Bronchial epithelial cell (primary cell): ENCODE measurements around the gene WNT9A. TPM values are rescaled to one million over a fixed set of nuclear protein-coding genes. Genes with fewer than 3 reads are reported as not detected.
"Not testable (repeated sequence)": the region's sequence is repeated elsewhere in the genome, so short reads cannot be mapped to it uniquely, and the experiment has no call there.

Experiments used
- DNase-seq: peaks from one replicate; pipeline ENCODE4 v3.0.0-alpha.2; 2010; ENCODE audit warnings: low read depth
- FAIRE-seq: peaks from 2 replicates; lab custom pipeline; 2011; peaks lifted over from hg19 to GRCh38; lab: Jason Lieb, UNC
- H3K27me3 ChIP-seq: 2 replicates; pipeline ENCODE4 v1.5.1; 2011; ENCODE audit warnings: low read length; ENCODE audit not compliant: control insufficient read depth, insufficient read depth
- H3K36me3 ChIP-seq: 2 replicates; pipeline ENCODE4 v1.5.1; 2011; ENCODE audit warnings: low read length; ENCODE audit not compliant: control insufficient read depth, insufficient read depth
- H3K4me3 ChIP-seq: 2 replicates; pipeline ENCODE4 v1.5.1; 2011; ENCODE audit warnings: mild to moderate bottlenecking, low read depth, low read length, control low read depth
- total RNA-seq: library from RNA; depleted of rRNA; stranded (reverse); fragments of >200 nt; gene quantifications from 2 replicates; pipeline ENCODE4 v1.2.1, GENCODE V29; 2014
- TF ChIP-seq, protein P1 (sequence below): IDR thresholded peaks from 2 replicates; pipeline ENCODE4 v1.5.1; 2011; ENCODE audit warnings: mild to moderate bottlenecking, moderate library complexity, low read length, control low read depth, inconsistent platforms; ENCODE audit not compliant: insufficient read depth, severe bottlenecking

The WNT9A gene
- total RNA-seq, 1 donor from 2014 or later = 4.2 TPM

DNA sequence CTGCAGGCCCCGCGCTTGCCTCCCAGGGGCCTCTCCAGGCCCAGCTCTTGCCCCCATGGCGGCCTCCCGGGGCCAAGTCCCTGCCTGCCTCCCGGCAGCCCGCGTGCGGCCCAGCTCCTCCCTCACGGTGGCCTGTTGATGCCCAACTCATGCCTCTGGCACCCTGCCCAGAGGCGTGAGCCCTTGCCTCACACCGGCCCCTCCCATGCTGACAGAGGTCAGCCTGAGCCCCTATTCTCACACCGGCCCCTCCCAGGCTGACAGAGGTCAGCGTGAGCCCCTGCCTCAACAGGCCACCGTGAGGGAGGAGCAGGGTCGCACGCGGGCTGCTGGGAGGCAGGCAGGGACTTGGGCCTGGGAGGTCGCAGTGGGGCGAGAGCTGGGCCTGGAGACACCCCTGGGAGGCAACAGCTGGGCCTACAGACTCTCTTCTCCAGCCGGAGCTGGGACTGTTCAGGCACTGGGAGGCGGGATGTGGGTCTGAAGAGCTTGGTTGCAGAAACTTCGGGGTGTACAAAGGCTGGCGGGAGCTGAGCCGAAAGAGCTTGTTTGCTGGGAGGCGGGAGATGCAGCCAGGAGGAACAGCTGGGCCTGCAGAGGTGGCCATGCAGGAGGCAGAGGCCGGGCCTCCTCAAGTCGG is 24.0 kb upstream of the WNT9A start:
- not testable (repeated sequence) for H3K27me3 ChIP-seq, FAIRE-seq, H3K4me3 ChIP-seq, H3K36me3 ChIP-seq, DNase-seq

DNA sequence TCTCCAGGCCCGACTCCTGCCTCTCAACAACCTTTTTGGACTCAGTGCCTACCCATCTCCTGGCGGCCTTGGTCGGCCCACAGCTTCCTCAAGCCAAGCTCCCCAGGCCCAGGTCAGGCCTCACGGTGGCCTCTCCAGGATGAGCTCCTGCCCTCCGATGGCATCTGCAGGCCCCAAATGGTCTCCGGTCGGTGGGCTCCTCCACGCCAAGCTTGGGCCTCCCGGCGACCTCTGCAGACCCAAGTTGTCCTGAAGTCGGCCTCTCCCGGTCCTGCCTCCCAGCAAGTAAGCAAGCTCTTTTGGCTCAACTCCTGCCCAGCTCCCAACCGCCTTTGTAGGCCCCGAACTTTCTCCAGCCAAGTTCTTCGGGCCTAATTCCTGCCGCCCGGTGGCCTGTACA is 23.5 kb upstream of the WNT9A start:
- not testable (repeated sequence) for H3K27me3 ChIP-seq, H3K36me3 ChIP-seq, FAIRE-seq, DNase-seq, H3K4me3 ChIP-seq

DNA sequence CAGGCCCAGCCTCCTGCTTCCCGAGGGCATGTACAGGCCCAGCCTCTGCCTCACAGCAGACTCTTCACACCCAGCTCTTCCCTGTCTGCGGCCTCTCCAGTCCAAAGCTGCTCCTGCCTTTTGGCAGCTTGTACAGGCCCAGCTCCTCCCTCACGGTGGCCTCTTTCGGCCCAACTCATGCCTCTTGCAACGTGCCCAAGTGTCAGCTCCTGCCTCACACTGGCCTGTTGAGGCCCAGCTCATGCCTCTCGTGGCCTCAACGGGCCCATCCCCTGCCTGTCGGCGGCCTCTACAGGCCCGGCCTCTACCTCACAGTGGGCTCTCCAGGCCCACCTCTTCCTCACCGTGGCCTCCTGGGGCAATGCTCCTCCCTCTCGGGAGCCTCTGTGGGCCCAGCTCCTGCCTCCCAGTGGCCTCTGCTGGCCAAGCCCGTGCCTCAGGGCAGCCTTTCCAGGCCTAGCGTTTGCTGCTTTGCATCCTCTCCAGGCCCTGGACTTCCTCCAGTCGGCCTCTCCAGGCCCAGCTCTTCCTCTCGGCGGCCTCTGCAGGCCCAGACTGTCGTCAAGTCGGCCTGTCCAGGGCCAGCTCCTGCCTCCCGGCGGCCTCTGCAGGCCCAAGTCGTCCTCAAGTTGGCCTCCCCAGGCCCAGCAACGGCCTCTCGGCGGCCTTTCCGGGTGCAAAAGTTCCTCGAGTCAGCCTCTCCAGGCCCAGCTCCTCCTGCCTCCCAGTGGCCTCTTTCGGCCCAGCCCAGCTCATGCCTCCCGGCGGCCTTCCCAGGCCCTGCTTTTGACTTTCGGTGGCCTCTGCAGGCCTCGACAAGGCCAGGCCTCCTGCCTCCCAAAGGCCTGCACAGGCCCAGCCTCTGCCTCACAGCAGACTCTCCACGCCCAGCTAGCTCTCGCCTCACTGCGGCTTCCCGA is 22.6 kb upstream of the WNT9A start:
- not testable (repeated sequence) for FAIRE-seq, H3K4me3 ChIP-seq, DNase-seq, H3K27me3 ChIP-seq, H3K36me3 ChIP-seq

DNA sequence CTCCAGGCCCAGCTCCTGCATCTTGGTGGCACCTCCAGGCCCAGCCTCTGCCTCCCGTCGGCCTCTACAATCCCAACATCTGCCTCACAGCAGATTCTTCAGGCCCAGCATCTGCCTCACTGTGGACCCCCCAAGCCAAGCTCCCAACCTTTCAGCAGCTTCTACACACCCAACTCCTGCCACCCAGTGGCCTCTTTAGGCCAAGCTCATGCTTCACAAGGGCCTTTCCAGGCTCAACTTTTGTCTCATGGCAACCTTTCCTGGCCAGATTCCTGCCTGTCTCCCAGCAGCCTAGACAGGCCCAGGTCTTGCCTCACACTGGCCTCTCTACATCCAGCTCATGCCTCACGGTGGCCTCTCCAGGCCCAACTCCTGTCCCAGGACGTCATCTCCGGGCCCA is 20.1 kb upstream of the WNT9A start:
- not testable (repeated sequence) for FAIRE-seq, H3K27me3 ChIP-seq, H3K4me3 ChIP-seq, DNase-seq, H3K36me3 ChIP-seq

DNA sequence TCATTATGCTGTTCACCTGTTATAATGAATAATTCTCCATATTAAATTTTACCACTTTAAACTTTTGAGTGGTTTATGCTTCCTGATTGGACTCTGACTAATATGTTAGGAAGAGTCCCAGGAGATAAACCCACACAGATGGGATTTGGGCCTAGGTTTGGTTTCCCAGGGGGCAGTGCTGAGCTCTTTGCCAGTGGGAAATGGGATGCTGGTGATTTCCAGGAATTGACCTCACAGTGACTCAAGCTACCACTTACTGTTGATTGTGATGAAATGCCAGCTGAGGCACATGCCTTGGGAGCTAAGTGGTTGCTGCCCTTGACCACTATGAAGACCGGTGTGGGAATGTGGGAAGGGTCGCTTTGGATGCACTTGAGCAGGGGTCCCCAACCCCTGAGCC is 19.0 kb upstream of the WNT9A start:
- H3K36me3 ChIP-seq, H3K27me3 ChIP-seq, FAIRE-seq, H3K4me3 ChIP-seq: not testable (repeated sequence)
- TF ChIP-seq, protein P1, sequence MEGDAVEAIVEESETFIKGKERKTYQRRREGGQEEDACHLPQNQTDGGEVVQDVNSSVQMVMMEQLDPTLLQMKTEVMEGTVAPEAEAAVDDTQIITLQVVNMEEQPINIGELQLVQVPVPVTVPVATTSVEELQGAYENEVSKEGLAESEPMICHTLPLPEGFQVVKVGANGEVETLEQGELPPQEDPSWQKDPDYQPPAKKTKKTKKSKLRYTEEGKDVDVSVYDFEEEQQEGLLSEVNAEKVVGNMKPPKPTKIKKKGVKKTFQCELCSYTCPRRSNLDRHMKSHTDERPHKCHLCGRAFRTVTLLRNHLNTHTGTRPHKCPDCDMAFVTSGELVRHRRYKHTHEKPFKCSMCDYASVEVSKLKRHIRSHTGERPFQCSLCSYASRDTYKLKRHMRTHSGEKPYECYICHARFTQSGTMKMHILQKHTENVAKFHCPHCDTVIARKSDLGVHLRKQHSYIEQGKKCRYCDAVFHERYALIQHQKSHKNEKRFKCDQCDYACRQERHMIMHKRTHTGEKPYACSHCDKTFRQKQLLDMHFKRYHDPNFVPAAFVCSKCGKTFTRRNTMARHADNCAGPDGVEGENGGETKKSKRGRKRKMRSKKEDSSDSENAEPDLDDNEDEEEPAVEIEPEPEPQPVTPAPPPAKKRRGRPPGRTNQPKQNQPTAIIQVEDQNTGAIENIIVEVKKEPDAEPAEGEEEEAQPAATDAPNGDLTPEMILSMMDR = peak; percentile 29
- peak; percentile 59 for DNase-seq

DNA sequence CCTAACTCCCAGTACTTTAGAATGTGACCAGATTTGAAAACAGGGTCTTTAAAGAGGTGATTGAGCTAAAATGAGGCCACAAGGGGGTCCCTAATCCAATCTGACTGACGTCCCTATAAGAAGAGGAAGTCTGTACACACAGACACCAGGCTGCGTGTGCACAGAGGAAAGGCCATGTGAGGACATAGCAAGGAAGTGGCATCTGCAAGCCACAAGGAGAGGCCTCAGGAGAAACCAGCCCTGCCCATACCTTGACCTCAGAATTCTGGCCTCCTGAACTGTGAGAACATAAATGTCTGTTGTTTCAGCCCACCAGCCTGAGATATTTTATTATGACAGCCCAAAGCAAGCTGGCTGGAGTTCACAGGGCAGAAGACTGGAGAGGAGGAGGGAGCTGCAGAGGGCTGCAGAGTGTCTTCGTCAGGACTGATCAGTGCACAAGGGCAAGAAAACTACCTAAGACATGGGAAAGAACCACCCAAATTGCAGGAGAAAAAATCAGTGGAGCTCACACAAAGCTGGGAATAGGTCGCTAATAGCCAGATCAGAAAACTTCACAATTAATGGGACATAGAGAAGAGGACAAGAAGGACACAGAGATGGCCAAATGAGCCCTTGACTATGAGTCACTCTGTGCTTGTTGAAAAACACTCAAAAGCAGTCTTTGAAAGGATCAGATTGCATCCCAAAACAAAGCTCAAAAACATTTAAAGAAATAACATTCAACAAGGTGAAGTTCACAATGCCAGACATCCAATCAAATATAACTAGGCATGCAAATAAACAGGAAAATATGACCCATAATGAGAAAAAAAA is 14.1 kb upstream of the WNT9A start:
- no peak for DNase-seq
- TF ChIP-seq, protein P1 = no peak

DNA sequence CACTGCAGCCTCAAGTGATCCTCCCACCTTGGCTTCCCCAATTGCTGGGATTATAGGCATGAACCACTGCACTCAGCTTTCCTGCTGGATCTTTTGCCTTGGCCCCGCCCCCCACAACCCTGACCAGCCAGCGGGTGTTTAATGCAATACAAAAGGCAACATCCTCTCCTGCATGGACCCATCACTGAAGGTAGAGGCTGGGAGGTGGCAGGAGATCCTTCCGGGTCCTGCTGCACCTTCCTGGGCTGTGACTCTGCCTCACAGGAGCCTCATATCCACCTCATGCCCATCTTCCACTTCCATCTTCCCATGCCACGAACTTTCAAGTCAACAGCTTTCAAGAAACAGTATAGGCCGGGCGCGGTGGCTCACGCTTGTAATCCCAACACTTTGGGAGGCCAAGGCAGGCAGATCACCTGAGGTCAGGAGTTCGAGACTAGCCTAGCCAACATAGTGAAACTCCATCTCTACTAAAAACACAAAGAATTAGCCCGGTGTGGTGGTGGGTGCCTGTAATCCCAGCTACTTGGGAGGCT is 11.7 kb upstream of the WNT9A start:
- TF ChIP-seq, protein P1 = no peak
- Histone ChIP-seq H3K4me3 (no peak overlapping the region), H3K36me3 (no peaks in the 10 kb centered on the region), H3K27me3 (no peaks in the 10 kb centered on the region)
- no peak for DNase-seq
- no peak for FAIRE-seq

More for the DNA sequence above, 14.1 kb upstream of the WNT9A start:
- Histone ChIP-seq H3K36me3 (no peaks in the 10 kb centered on the region), H3K4me3 (no peak overlapping the region), H3K27me3 (no peaks in the 10 kb centered on the region)
- FAIRE-seq = peak; percentile 23
